Measurements from ENCODE around the gene PEX7. TPM values are rescaled to one million over a fixed set of nuclear protein-coding genes. Genes with fewer than 3 reads are reported as not detected.

Gene PEX7
- total and polyA plus RNA-seq, 12 donors: 4.8 to 43.3 (median 23.8) TPM

- TF ChIP-seq POLR2A (IDR thresholded peaks at IDR 0.05): no peak
- no peak for TF ChIP-seq CTCF (IDR thresholded peaks at IDR 0.05)
- peaks cover 52 to 94% of the 10 kb centered on the region in 2 donors for H3K4me1 ChIP-seq (replicated peaks in 1 of 2)
- H3K27ac ChIP-seq: peak overlapping the region; percentile 5 to 74 (median 73)
- intact Hi-C loops (cut with DNase I): no loop called here
- no peak for DNase-seq
- 62 to 70% (median 66%) methylated on average over 6 of the region's 6 CpGs for WGBS, 4 donors
- no peaks in the 10 kb centered on the region for H3K9me3 ChIP-seq (replicated peaks in 1 of 3)
- H3K27me3 ChIP-seq: no peaks in the 10 kb centered on the region
- no peaks in the 10 kb centered on the region for H3K36me3 ChIP-seq (replicated peaks in 1 of 2)
- no peak overlapping the region for H3K4me3 ChIP-seq
Observed at GRCh38 chr6:136774228-136775041, 48.0 kb upstream of the PEX7 start.

- TF ChIP-seq CTCF (IDR thresholded peaks at IDR 0.05) (no peak), POLR2A (IDR thresholded peaks at IDR 0.05) (no peak)
- Histone ChIP-seq H3K27ac (peak overlapping the region in 4 of 5 donors; percentile 36 to 74 (median 67)), H3K9me3 (replicated peaks in 1 of 3) (no peaks in the 10 kb centered on the region), H3K27me3 (no peaks in the 10 kb centered on the region), H3K4me1 (replicated peaks in 1 of 2) (peaks cover 57 to 100% of the 10 kb centered on the region in 2 donors), H3K36me3 (replicated peaks in 1 of 2) (no peaks in the 10 kb centered on the region), H3K4me3 (no peak overlapping the region)
- intact Hi-C loops (cut with DNase I): no loop called here
- WGBS, 4 donors: 71 to 90% (median 80%) methylated on average over 3 of the region's 3 CpGs
- DNase-seq: no peak
Observed at GRCh38 chr6:136775081-136775480, 47.3 kb upstream of the PEX7 start.

- intact Hi-C loops (cut with DNase I): no loop called here
- DNase-seq: no peak
- H3K4me3 ChIP-seq: no peak overlapping the region
- WGBS, 4 donors: 89 to 95% (median 91%) methylated on average over 2 of the region's 2 CpGs
- TF ChIP-seq POLR2A (IDR thresholded peaks at IDR 0.05) (no peak), CTCF (IDR thresholded peaks at IDR 0.05) (no peak)
- no peaks in the 10 kb centered on the region for H3K36me3 ChIP-seq (replicated peaks in 1 of 2)
- H3K9me3 ChIP-seq (replicated peaks in 1 of 3): no peaks in the 10 kb centered on the region
- peak overlapping the region in 3 of 5 donors; percentile 36 to 74 (median 74) for H3K27ac ChIP-seq
- H3K27me3 ChIP-seq: no peaks in the 10 kb centered on the region
- H3K4me1 ChIP-seq (replicated peaks in 1 of 2): peaks cover 60 to 100% of the 10 kb centered on the region in 2 donors
Observed at GRCh38 chr6:136775548-136775947, 46.8 kb upstream of the PEX7 start.

- Histone ChIP-seq H3K4me3 (no peak overlapping the region), H3K4me1 (replicated peaks in 1 of 2) (peaks cover 63 to 100% of the 10 kb centered on the region in 2 donors), H3K36me3 (replicated peaks in 1 of 2) (no peaks in the 10 kb centered on the region), H3K27ac (peak overlapping the region in 2 of 5 donors; percentile 22 to 43), H3K27me3 (no peaks in the 10 kb centered on the region), H3K9me3 (replicated peaks in 1 of 3) (no peaks in the 10 kb centered on the region)
- 65 to 73% (median 72%) methylated on average over 3 of the region's 3 CpGs for WGBS, 4 donors
- DNase-seq: no peak
- TF ChIP-seq POLR2A (IDR thresholded peaks at IDR 0.05) (no peak), CTCF (IDR thresholded peaks at IDR 0.05) (no peak)
- intact Hi-C loops (cut with DNase I): no loop called here
Observed at GRCh38 chr6:136777651-136778050, 44.7 kb upstream of the PEX7 start.

Data from adrenal gland (tissue), 12 donors.